ENCODE measurements around the gene CPN2. TPM values are rescaled to one million over a fixed set of nuclear protein-coding genes. Genes with fewer than 3 reads are reported as not detected.

The CPN2 gene
- total and polyA plus RNA-seq, 7 donors = 0.03 to 0.13 TPM; not detected in 5

DNA sequence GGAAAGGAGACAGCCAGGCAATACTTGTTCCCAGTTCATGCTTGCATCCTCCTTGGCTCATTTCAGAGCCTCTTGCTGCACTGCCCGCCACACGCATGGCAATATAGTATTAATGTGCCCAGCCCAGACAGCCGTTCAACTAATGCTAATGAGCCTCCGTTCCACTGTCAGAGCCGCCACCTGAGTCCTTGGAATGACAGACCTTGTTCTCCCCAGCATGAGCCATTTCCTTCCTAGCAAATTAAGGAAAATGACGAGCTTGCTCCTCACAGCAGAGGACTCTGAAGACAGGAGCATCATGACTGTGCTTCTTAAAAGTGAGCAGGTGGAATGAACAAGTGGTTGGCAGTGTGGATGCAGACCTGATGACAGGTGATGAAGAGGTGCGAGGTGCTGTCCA lies 29.2 kb upstream of the CPN2 start:
- Histone ChIP-seq H3K36me3 (ENCODE audit: insufficient read depth in 1 of 2, low read depth in 1 of 2) (no peaks in the 10 kb centered on the region), H3K27me3 (ENCODE audit: insufficient read depth in 3 of 3, low read length in 2 of 3) (peaks cover 0 to 20% (median 5%) of the 10 kb centered on the region in 3 donors)
- TF ChIP-seq, protein P1, sequence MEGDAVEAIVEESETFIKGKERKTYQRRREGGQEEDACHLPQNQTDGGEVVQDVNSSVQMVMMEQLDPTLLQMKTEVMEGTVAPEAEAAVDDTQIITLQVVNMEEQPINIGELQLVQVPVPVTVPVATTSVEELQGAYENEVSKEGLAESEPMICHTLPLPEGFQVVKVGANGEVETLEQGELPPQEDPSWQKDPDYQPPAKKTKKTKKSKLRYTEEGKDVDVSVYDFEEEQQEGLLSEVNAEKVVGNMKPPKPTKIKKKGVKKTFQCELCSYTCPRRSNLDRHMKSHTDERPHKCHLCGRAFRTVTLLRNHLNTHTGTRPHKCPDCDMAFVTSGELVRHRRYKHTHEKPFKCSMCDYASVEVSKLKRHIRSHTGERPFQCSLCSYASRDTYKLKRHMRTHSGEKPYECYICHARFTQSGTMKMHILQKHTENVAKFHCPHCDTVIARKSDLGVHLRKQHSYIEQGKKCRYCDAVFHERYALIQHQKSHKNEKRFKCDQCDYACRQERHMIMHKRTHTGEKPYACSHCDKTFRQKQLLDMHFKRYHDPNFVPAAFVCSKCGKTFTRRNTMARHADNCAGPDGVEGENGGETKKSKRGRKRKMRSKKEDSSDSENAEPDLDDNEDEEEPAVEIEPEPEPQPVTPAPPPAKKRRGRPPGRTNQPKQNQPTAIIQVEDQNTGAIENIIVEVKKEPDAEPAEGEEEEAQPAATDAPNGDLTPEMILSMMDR (IDR thresholded peaks at IDR 0.05) = no peak

DNA sequence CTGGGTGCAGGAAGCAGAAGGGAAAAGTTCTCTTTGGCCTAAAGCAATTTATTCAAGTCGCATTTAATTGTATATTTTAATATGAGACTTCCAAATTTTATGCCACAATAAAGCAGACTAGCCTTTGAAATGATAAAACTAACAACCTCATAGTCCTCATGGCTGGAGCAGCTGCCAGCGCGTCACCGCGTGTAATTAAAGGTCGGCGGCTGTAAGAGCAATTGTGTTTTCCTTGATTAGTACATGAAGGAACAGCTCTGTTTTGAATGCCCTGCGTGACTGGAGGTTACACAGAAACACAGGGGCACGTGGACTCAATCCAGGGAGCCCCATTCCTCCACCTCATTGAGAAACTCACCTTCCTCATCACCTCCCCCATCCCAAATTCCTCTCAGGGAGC lies 28.5 kb upstream of the CPN2 start:
- no peak for DNase-seq
- WGBS, 3 donors = 65 to 70% (median 68%) methylated on average over 9 of the region's 9 CpGs
- H3K27me3 ChIP-seq (ENCODE audit: insufficient read depth in 3 of 3, low read length in 2 of 3) = peaks cover 0 to 20% (median 5%) of the 10 kb centered on the region in 3 donors

More for the DNA sequence above, 29.2 kb upstream of the CPN2 start:
- no peak for ATAC-seq
- Histone ChIP-seq H3K4me1 (no peaks in the 10 kb centered on the region), H3K27ac (no peak overlapping the region), H3K9me3 (no peaks in the 10 kb centered on the region), H3K4me3 (no peak overlapping the region)
- WGBS, 3 donors = 76 to 81% (median 79%) methylated on average over 7 of the region's 7 CpGs
- intact Hi-C loops (cut with DNase I) = no loop called here
- DNase-seq = no peak

DNA sequence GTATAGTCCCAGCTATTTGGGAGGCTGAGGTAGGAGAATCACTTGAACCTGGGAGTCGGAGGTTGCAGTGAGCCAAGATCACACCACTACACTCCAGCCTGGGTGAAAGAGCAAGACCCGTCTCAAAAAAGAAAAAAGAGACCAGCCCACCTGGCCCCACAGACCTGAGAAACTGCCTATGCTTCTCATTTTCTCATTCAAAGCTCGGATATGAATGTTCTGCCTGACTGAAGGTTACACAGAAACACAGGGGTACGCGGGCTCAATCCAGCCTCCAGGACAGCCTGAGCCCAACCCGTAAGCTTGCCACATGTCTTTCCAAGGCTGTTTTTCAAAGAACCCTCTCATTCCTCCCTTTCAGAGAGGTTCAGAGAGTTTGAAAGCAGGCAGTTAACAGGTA lies 28.1 kb upstream of the CPN2 start:
- 92 to 95% (median 94%) methylated on average over 6 of the region's 6 CpGs for WGBS, 3 donors
- H3K36me3 ChIP-seq (ENCODE audit: insufficient read depth in 1 of 2, low read depth in 1 of 2) = no peaks in the 10 kb centered on the region
- H3K9me3 ChIP-seq = no peaks in the 10 kb centered on the region
- H3K4me3 ChIP-seq = no peak overlapping the region
- H3K27ac ChIP-seq = no peak overlapping the region
- no peaks in the 10 kb centered on the region for H3K4me1 ChIP-seq
- no peak for DNase-seq
- intact Hi-C loops (cut with DNase I) = no loop called here
- peaks cover 0 to 20% (median 5%) of the 10 kb centered on the region in 3 donors for H3K27me3 ChIP-seq (ENCODE audit: insufficient read depth in 3 of 3, low read length in 2 of 3)
- TF ChIP-seq, protein P1 (IDR thresholded peaks at IDR 0.05) = no peak
- ATAC-seq = no peak

More for the DNA sequence above, 28.5 kb upstream of the CPN2 start:
- Histone ChIP-seq H3K27ac (no peak overlapping the region), H3K36me3 (ENCODE audit: insufficient read depth in 1 of 2, low read depth in 1 of 2) (no peaks in the 10 kb centered on the region), H3K9me3 (no peaks in the 10 kb centered on the region), H3K4me1 (no peaks in the 10 kb centered on the region), H3K4me3 (no peak overlapping the region)
- ATAC-seq = no peak
- intact Hi-C loops (cut with DNase I) = no loop called here
- TF ChIP-seq, protein P1 (IDR thresholded peaks at IDR 0.05) = no peak

GRCh38 chr3:194377708-194378107 lies 26.6 kb upstream of the CPN2 start:
- no peak overlapping the region for H3K4me3 ChIP-seq
- H3K27ac ChIP-seq = no peak overlapping the region
- TF ChIP-seq, protein P1 (IDR thresholded peaks at IDR 0.05) = no peak
- DNase-seq (no peak), ATAC-seq (no peak)
- no peaks in the 10 kb centered on the region for H3K4me1 ChIP-seq
- H3K27me3 ChIP-seq (ENCODE audit: insufficient read depth in 3 of 3, low read length in 2 of 3) = peaks cover 0 to 24% (median 5%) of the 10 kb centered on the region in 3 donors
- no peaks in the 10 kb centered on the region for H3K36me3 ChIP-seq (ENCODE audit: insufficient read depth in 1 of 2, low read depth in 1 of 2)
- 90 to 95% (median 90%) methylated on average over 1 of the region's 1 CpG for WGBS, 3 donors
- intact Hi-C loops (cut with DNase I) = no loop called here
- no peaks in the 10 kb centered on the region for H3K9me3 ChIP-seq

DNA sequence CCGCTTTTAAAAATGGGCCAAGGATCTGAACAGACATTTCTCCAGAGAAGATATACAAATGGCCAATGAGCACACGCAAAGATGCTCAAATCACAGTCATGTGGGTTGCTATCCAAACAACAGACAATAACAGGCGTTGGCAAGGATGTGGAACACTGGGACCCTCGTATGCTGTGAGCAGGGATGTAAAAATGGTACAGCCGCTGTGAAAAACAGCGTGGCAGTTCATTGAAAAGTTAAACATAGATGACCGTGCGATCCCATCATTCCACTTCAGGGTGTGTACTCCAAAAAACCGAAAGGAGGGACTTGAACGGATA lies 25.1 kb upstream of the CPN2 start:
- ATAC-seq (no peak), DNase-seq (no peak)
- TF ChIP-seq, protein P1 (IDR thresholded peaks at IDR 0.05) = no peak
- peaks cover 0 to 24% (median 5%) of the 10 kb centered on the region in 3 donors for H3K27me3 ChIP-seq (ENCODE audit: insufficient read depth in 3 of 3, low read length in 2 of 3)
- H3K36me3 ChIP-seq (ENCODE audit: insufficient read depth in 1 of 2, low read depth in 1 of 2) = no peaks in the 10 kb centered on the region
- H3K9me3 ChIP-seq = no peaks in the 10 kb centered on the region
- 74 to 78% (median 75%) methylated on average over 10 of the region's 10 CpGs for WGBS, 3 donors
- intact Hi-C loops (cut with DNase I) = no loop called here
- no peak overlapping the region for H3K4me3 ChIP-seq
- no peak overlapping the region for H3K27ac ChIP-seq
- H3K4me1 ChIP-seq = no peaks in the 10 kb centered on the region

Data from psoas muscle (tissue), 8 donors.